Neural cell (in vitro differentiated cells): Measurements from ENCODE around the gene GALP.

ENCODE experiments used
- CTCF ChIP-seq: fragments of 450-650 bp; IDR thresholded peaks from 2 replicates; pipeline ENCODE4 v1.5.1; 2014; ENCODE audit warnings: antibody characterized with exemption, mild to moderate bottlenecking, moderate library complexity; ENCODE audit not compliant: poor library complexity, severe bottlenecking
- REST ChIP-seq: IDR thresholded peaks from 2 replicates; pipeline ENCODE4 v1.6.1; 2012; ENCODE audit warnings: borderline replicate concordance

- TF ChIP-seq CTCF (no peak), REST (no peak)
These were observed 12.7 kb upstream of the GALP start for GRCh38 chr19:56163097-56163496.
